Measurements from ENCODE around the gene SRP68.

DNA sequence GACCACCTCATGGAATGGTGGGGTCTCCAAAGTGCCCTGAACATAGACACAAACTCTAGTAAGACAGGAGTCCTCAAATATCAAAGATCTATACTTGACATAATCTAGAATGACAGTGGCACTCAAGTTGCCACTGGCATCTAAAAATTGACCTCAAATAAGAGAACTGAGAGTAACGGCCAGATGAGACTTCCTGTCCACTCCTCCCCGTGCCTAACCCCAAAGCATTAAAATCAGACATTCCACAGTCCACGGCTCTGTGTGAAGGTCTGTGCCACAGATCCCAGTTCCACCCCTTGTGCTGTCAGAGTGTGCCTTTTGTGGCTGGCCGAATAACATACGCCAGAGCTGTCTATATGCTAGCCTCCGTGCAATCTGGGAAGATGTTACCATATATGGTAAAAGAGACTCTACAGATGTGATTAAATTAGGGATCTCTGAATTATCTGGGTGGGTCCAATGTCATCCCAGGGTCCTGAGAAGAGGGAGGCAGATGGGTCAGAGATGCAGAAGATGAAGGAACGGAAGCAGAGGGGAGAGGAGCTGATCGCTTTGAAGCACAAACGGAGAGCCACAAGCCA is 24.2 kb downstream of the SRP68 start:
- TF ChIP-seq, protein P1, sequence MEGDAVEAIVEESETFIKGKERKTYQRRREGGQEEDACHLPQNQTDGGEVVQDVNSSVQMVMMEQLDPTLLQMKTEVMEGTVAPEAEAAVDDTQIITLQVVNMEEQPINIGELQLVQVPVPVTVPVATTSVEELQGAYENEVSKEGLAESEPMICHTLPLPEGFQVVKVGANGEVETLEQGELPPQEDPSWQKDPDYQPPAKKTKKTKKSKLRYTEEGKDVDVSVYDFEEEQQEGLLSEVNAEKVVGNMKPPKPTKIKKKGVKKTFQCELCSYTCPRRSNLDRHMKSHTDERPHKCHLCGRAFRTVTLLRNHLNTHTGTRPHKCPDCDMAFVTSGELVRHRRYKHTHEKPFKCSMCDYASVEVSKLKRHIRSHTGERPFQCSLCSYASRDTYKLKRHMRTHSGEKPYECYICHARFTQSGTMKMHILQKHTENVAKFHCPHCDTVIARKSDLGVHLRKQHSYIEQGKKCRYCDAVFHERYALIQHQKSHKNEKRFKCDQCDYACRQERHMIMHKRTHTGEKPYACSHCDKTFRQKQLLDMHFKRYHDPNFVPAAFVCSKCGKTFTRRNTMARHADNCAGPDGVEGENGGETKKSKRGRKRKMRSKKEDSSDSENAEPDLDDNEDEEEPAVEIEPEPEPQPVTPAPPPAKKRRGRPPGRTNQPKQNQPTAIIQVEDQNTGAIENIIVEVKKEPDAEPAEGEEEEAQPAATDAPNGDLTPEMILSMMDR (conservative IDR thresholded peaks at IDR 0.05), result no peak
- TF ChIP-seq ZFX (IDR thresholded peaks at IDR 0.05), result no peak
